Mesenchymal stem cell (in vitro differentiated cells and primary cell): ENCODE results near the gene OSBPL2.

Experiments used
- DNase-seq: peaks from one replicate; pipeline ENCODE4 v3.0.0-alpha.2; 2013
- H2AFZ ChIP-seq: one replicate; pipeline ENCODE4 v1.6.1; 2013; ENCODE audit warnings: low read depth, mild to moderate bottlenecking, control low read depth, inconsistent platforms, low read length, moderate library complexity
- H2AK5ac ChIP-seq: 2 replicates; pipeline ENCODE4 v1.6.1; 2013; ENCODE audit warnings: low read length, moderate library complexity, mild to moderate bottlenecking, inconsistent platforms; ENCODE audit not compliant: severe bottlenecking
- H2BK120ac ChIP-seq: one replicate; pipeline ENCODE4 v1.6.1; 2013; ENCODE audit warnings: low read depth, mild to moderate bottlenecking, inconsistent platforms, low read length, moderate library complexity
- H2BK12ac ChIP-seq, 2 experiments: one replicate each; pipeline ENCODE4 v1.6.1; 2013; ENCODE audit warnings: inconsistent platforms in 2 of 2, low read length in 2 of 2, mild to moderate bottlenecking in 2 of 2, moderate library complexity in 2 of 2, control low read depth in 1 of 2
- H2BK15ac ChIP-seq: one replicate; pipeline ENCODE4 v1.6.1; 2013; ENCODE audit warnings: mild to moderate bottlenecking, low read depth, inconsistent platforms; ENCODE audit not compliant: poor library complexity, severe bottlenecking
- H2BK5ac ChIP-seq: 2 replicates; pipeline ENCODE4 v1.6.1; 2013; ENCODE audit warnings: low read depth, mild to moderate bottlenecking, low read length, control low read depth, inconsistent platforms; ENCODE audit not compliant: poor library complexity, severe bottlenecking
- H3K14ac ChIP-seq, 2 experiments: one replicate each; pipeline ENCODE4 v1.6.1; 2013; ENCODE audit warnings: inconsistent platforms in 2 of 2, low read length in 2 of 2, control low read depth in 1 of 2, mild to moderate bottlenecking in 1 of 2, moderate library complexity in 1 of 2
- H3K18ac ChIP-seq, 2 experiments: one replicate each; pipeline ENCODE4 v1.6.1; 2013; ENCODE audit warnings: inconsistent platforms in 2 of 2, low read length in 2 of 2, control low read depth in 1 of 2, low read depth in 1 of 2, mild to moderate bottlenecking in 1 of 2
- H3K23ac ChIP-seq, 2 experiments: one replicate each; pipeline ENCODE4 v1.6.1; 2013; ENCODE audit warnings: inconsistent platforms in 2 of 2, low read length in 2 of 2, mild to moderate bottlenecking in 2 of 2, moderate library complexity in 2 of 2, control low read depth in 1 of 2
- H3K27ac ChIP-seq: 2 replicates; pipeline ENCODE4 v1.5.1; 2013; ENCODE audit warnings: mild to moderate bottlenecking, moderate library complexity, low read length, control low read depth, inconsistent platforms; ENCODE audit not compliant: poor library complexity, severe bottlenecking
- H3K27me3 ChIP-seq, 2 experiments: 2 replicates each; pipeline versions ENCODE4 v1.6.1 to v1.7.0; 2013; ENCODE audit warnings: low read length in 2 of 2, mild to moderate bottlenecking in 2 of 2, moderate library complexity in 2 of 2, control low read depth in 1 of 2, inconsistent platforms in 1 of 2; ENCODE audit not compliant: control insufficient read depth in 1 of 2, insufficient read depth in 1 of 2
- H3K36me3 ChIP-seq, 2 experiments: 2 replicates each; pipeline versions ENCODE4 v1.6.1 to v1.7.0; 2013; ENCODE audit warnings: low read length in 2 of 2, control low read depth in 1 of 2, inconsistent platforms in 1 of 2, low read depth in 1 of 2, mild to moderate bottlenecking in 1 of 2; ENCODE audit not compliant: insufficient read depth in 2 of 2, control insufficient read depth in 1 of 2
- H3K4ac ChIP-seq, 2 experiments: one replicate each; pipeline ENCODE4 v1.6.1; 2013; ENCODE audit warnings: inconsistent platforms in 2 of 2, low read length in 2 of 2, mild to moderate bottlenecking in 2 of 2, moderate library complexity in 2 of 2, control low read depth in 1 of 2, low read depth in 1 of 2
- H3K4me1 ChIP-seq: 2 replicates; pipeline ENCODE4 v1.6.1; 2013; ENCODE audit warnings: low read depth, low read length, control low read depth; ENCODE audit not compliant: control insufficient read depth, insufficient read depth
- H3K4me2 ChIP-seq: 2 replicates; pipeline ENCODE4 v1.6.1; 2013; ENCODE audit warnings: low read length, mild to moderate bottlenecking, inconsistent platforms; ENCODE audit not compliant: poor library complexity, severe bottlenecking
- H3K4me3 ChIP-seq, 2 experiments: 2 replicates each; pipeline versions ENCODE4 v1.5.1 to v1.7.0; 2013; ENCODE audit warnings: low read length in 2 of 2, mild to moderate bottlenecking in 2 of 2, control low read depth in 1 of 2, low read depth in 1 of 2; ENCODE audit not compliant: insufficient read depth in 1 of 2
- H3K79me1 ChIP-seq: replicated peaks from 2 replicates; pipeline ENCODE4 v1.6.1; 2013; ENCODE audit warnings: mild to moderate bottlenecking, control low read depth, low read length, inconsistent platforms; ENCODE audit not compliant: poor library complexity, severe bottlenecking
- H3K9ac ChIP-seq: 2 replicates; pipeline ENCODE4 v1.7.0; 2013; ENCODE audit warnings: mild to moderate bottlenecking, low read length, moderate library complexity
- H3K9me3 ChIP-seq: 2 replicates; pipeline ENCODE4 v1.7.0; 2013; ENCODE audit warnings: mild to moderate bottlenecking, low read length; ENCODE audit not compliant: control insufficient read depth
- H4K8ac ChIP-seq: one replicate; pipeline ENCODE4 v1.6.1; 2013; ENCODE audit warnings: inconsistent platforms, mild to moderate bottlenecking, low read length, moderate library complexity
- H4K91ac ChIP-seq: one replicate; pipeline ENCODE4 v1.6.1; 2013; ENCODE audit warnings: mild to moderate bottlenecking, low read length, inconsistent platforms
- WGBS: methylation state at CpG from one replicate; pipeline ENCODE4 v1.1.7; 2013; ENCODE audit warnings: mixed read lengths; 5-methylcytosine and 5-hydroxymethylcytosine counted together

The OSBPL2 gene

DNA sequence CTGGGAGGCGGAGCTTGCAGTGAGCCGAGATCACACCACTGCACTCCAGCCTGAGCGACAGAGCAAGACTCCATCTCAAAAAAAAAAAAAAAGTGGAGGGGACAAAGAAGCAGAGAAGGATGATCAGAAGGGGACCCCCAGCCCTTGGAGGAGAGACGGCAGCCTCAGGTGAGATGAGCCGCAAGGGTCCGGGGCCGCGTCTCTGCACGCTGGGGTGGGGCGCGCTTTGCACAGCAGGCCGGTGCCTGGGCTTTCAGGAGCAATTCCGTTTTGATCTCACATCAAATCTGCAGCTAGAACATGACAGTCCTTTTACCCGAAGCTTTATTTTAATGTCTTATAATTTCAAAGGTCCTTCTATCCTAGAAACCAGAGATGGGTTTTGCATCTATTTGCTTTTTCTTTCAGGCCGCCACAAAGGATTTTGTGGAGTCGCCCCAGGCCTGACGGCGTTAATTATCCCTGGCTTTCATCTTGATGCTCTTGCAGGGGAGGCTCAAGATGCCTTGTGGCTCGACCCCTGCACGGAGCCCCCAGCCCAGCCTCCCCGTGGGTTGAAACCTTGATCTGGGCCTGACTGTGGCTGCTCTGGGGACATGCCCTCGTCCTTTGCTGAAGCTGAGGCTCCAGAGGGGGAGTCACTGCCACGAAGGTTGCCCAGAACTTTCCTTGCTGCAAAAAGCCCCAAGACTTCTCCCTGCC, 35.5 kb upstream of the OSBPL2 start:
- Histone ChIP-seq H2BK120ac (no peak overlapping the region), H3K4me1 (peaks cover 27% of the 10 kb centered on the region), H2AFZ (no peak overlapping the region), H3K4me3 (no peak overlapping the region), H3K9ac (no peak overlapping the region), H3K14ac (no peak overlapping the region), H4K91ac (no peak overlapping the region), H2BK5ac (no peak overlapping the region), H2BK12ac (no peak overlapping the region), H3K79me1 (peaks cover 12% of the 10 kb centered on the region), H2BK15ac (no peak overlapping the region), H3K27me3 (no peaks in the 10 kb centered on the region), H3K36me3 (peaks cover 49 to 66% of the 10 kb centered on the region in 2 experiments), H3K9me3 (no peaks in the 10 kb centered on the region), H4K8ac (no peak overlapping the region), H2AK5ac (no peak overlapping the region), H3K4ac (no peak overlapping the region), H3K4me2 (no peak overlapping the region), H3K27ac (no peak overlapping the region), H3K18ac (no peak overlapping the region), H3K23ac (no peak overlapping the region)
- 95% methylated on average over 23 of the region's 23 CpGs for WGBS
- no peak for DNase-seq

DNA sequence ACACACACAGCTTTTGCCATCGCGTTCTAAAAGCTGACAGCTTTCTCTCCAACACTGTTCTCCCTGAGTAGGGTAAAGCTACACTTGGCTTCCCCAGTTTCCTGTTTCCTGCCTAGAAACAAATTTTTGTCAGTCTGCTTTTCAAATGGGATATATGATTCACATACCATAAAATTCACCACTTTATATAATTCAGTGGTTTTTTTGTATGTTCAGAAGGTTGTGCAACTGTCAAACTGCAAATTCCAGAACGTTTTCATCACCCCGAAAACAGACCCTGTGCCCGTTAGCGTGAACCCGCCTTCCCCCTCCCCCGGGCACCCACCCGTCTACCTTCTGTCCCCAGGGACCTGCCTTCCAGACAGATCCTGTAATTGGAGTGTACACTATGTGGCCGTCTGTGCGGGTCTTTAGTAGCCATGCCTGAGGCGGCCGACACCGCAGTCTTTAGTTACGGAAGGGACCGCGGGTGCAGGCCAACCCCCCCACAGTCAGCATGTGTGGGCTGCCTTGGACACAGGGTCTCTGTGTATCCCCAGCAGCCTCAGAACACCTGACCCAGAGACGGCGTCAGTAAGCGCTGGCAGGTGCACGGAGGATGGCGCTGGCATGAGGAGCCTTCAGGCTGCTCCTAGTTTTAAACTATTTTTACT, 34.8 kb upstream of the OSBPL2 start:
- H2BK120ac ChIP-seq = no peak overlapping the region
- H3K9me3 ChIP-seq = no peaks in the 10 kb centered on the region
- no peak overlapping the region for H3K18ac ChIP-seq
- no peak overlapping the region for H2BK15ac ChIP-seq
- H4K91ac ChIP-seq = no peak overlapping the region
- no peak overlapping the region for H4K8ac ChIP-seq
- WGBS = 88% methylated on average over 17 of the region's 22 CpGs
- H3K27ac ChIP-seq = no peak overlapping the region
- no peak overlapping the region for H3K4me2 ChIP-seq
- H3K14ac ChIP-seq = no peak overlapping the region
- peaks cover 27% of the 10 kb centered on the region for H3K4me1 ChIP-seq
- peaks cover 42 to 60% of the 10 kb centered on the region in 2 experiments for H3K36me3 ChIP-seq
- H3K23ac ChIP-seq = no peak overlapping the region
- peaks cover 0 to 1% of the 10 kb centered on the region in 2 experiments for H3K27me3 ChIP-seq
- H2AK5ac ChIP-seq = no peak overlapping the region
- no peak overlapping the region for H2BK12ac ChIP-seq
- no peak for DNase-seq
- no peak overlapping the region for H2AFZ ChIP-seq
- H3K4ac ChIP-seq = no peak overlapping the region
- H3K4me3 ChIP-seq = no peak overlapping the region
- no peak overlapping the region for H3K9ac ChIP-seq
- H3K79me1 ChIP-seq = peaks cover 8% of the 10 kb centered on the region
- H2BK5ac ChIP-seq = no peak overlapping the region

DNA sequence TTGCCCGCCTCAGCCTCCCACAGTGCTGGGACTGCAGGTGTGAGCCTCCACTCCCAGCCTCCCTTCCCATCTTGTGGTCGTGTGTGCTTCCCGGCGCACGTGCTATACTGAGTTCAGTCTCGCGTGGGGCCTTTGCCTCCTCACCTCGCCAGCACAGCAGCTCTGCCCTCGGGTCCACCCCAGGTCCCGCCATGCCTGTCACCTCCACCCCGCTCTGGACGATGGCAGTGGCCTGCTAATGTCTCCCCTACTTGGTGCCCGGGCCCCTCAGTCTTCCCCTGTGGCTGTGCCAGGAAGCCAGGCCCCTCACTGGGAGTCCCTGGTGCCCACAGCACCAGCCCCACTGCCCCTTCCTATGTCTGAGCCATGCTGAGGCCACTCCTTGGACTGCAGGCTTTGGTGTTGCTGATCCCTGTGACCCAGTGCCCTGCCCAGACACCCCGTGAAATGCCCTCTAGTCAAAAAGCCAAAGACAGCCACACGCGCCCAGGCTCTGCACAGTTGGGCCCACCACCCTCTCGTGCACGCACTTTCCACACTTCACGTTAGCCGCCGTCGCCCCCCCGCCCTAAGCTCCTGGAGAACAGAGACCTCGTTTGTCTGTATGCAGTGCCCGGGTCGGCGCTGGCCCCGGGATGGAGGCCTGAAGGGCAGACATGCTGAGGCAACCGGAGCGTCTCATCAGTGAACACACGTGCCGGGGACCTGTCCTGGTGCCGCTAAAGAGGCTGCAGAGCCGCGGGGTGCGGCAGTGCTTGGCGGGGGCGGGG, 32.5 kb upstream of the OSBPL2 start:
- no peak for DNase-seq
- Histone ChIP-seq H3K4ac (no peak overlapping the region), H3K4me1 (peaks cover 26% of the 10 kb centered on the region), H3K79me1 (peaks cover 2% of the 10 kb centered on the region), H3K36me3 (peaks cover 23 to 41% of the 10 kb centered on the region in 2 experiments), H2AFZ (no peak overlapping the region), H2BK15ac (no peak overlapping the region), H3K14ac (no peak overlapping the region), H3K23ac (no peak overlapping the region), H3K9ac (no peak overlapping the region), H4K91ac (no peak overlapping the region), H2BK120ac (no peak overlapping the region), H3K27ac (no peak overlapping the region), H2BK12ac (no peak overlapping the region), H2BK5ac (no peak overlapping the region), H4K8ac (no peak overlapping the region), H3K4me3 (no peak overlapping the region), H3K9me3 (no peaks in the 10 kb centered on the region), H3K27me3 (peaks cover 10 to 24% of the 10 kb centered on the region in 2 experiments), H2AK5ac (no peak overlapping the region), H3K18ac (no peak overlapping the region), H3K4me2 (no peak overlapping the region)
- WGBS = 95% methylated on average over 38 of the region's 38 CpGs

DNA sequence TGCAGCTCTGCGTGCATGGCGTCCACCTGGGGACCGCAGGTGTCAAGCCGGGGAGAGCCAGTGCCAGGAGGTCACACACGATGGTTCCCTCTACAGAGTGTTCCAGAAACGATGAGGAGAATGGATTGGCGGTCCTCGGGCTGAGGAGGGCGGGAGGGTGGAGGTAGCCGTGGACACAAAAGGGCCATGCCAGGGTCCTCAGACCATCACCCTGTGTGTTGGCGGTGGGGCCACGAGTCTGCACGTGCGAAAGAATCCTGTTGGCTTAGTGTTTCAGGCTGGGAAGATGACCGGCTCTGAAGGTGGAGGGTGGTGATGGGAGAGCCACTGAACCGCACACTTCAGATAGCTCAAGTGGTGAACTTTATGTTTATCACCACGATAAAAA, 31.9 kb upstream of the OSBPL2 start:
- no peak overlapping the region for H3K23ac ChIP-seq
- H3K14ac ChIP-seq = no peak overlapping the region
- H3K79me1 ChIP-seq = peaks cover 2% of the 10 kb centered on the region
- no peak overlapping the region for H2BK15ac ChIP-seq
- H2AFZ ChIP-seq = no peak overlapping the region
- no peak for DNase-seq
- H3K4ac ChIP-seq = no peak overlapping the region
- H2BK5ac ChIP-seq = no peak overlapping the region
- H3K9me3 ChIP-seq = no peaks in the 10 kb centered on the region
- peaks cover 17 to 35% of the 10 kb centered on the region in 2 experiments for H3K36me3 ChIP-seq
- 92% methylated on average over 16 of the region's 17 CpGs for WGBS
- peaks cover 21% of the 10 kb centered on the region for H3K4me1 ChIP-seq
- H2BK120ac ChIP-seq = no peak overlapping the region
- no peak overlapping the region for H4K91ac ChIP-seq
- H3K27ac ChIP-seq = no peak overlapping the region
- no peak overlapping the region for H3K4me3 ChIP-seq
- no peak overlapping the region for H3K18ac ChIP-seq
- H3K9ac ChIP-seq = no peak overlapping the region
- H2BK12ac ChIP-seq = no peak overlapping the region
- no peak overlapping the region for H2AK5ac ChIP-seq
- H3K27me3 ChIP-seq = peaks cover 16 to 29% of the 10 kb centered on the region in 2 experiments
- no peak overlapping the region for H4K8ac ChIP-seq
- no peak overlapping the region for H3K4me2 ChIP-seq
